CD8-positive, alpha-beta memory T cell (primary cell): ENCODE data around the gene CLOCK. TPM values are rescaled to one million over a fixed set of nuclear protein-coding genes. Genes with fewer than 3 reads are reported as not detected.

Experiments
- CTCF ChIA-PET: fragments of 350-600 bp; sonication (Branson Sonifier 250); formaldehyde crosslinking; loops from one replicate; lab custom pipeline; 2021; ENCODE audit warnings: antibody characterized with exemption; lab: Charles Lee
- POLR2A ChIA-PET: fragments of 350-600 bp; sonication (Branson Sonifier 250); formaldehyde crosslinking; loops from one replicate; lab custom pipeline; 2021; ENCODE audit warnings: antibody characterized with exemption; lab: Charles Lee
- DNase-seq, 5 donors: peaks; one replicate each; pipeline versions ENCODE4 v3.0.0 to v3.0.0-alpha.2; 2020 to 2022; ENCODE audit warnings: mixed read lengths in 1 of 5
- H3K27ac ChIP-seq: one replicate; pipeline ENCODE4 v1.7.0; 2013; ENCODE audit warnings: low read depth, mild to moderate bottlenecking, low read length, moderate library complexity
- H3K27me3 ChIP-seq: 2 replicates; pipeline ENCODE4 v1.7.0; 2013; ENCODE audit warnings: low read length, mild to moderate bottlenecking; ENCODE audit not compliant: insufficient read depth, poor library complexity, severe bottlenecking
- H3K36me3 ChIP-seq: 2 replicates; pipeline ENCODE4 v1.7.0; 2013; ENCODE audit warnings: mild to moderate bottlenecking, low read length, moderate library complexity; ENCODE audit not compliant: insufficient read depth
- H3K4me1 ChIP-seq: 2 replicates; pipeline ENCODE4 v1.7.0; 2013; ENCODE audit warnings: mild to moderate bottlenecking, low read length, moderate library complexity; ENCODE audit not compliant: insufficient read depth
- H3K4me3 ChIP-seq: 2 replicates; pipeline ENCODE4 v1.7.0; 2013; ENCODE audit warnings: mild to moderate bottlenecking, low read length
- H3K9me3 ChIP-seq: 2 replicates; pipeline ENCODE4 v1.7.0; 2013; ENCODE audit warnings: mild to moderate bottlenecking, low read length
- H3K27ac Mint-ChIP-seq, 8 donors: one replicate each; pipeline ENCODE4 v1.8.0; 2020 to 2021; ENCODE audit warnings: mixed read lengths in 8 of 8, mild to moderate bottlenecking in 6 of 8, inconsistent platforms in 3 of 8, moderate library complexity in 3 of 8
- H3K27me3 Mint-ChIP-seq, 2 donors: one replicate each; pipeline ENCODE4 v1.8.0; 2020 to 2021; ENCODE audit warnings: mixed read lengths in 2 of 2, mild to moderate bottlenecking in 1 of 2, moderate library complexity in 1 of 2
- H3K36me3 Mint-ChIP-seq, 3 donors: one replicate each; pipeline ENCODE4 v1.8.0; 2020 to 2021; ENCODE audit warnings: mixed read lengths in 3 of 3, inconsistent platforms in 1 of 3, mild to moderate bottlenecking in 1 of 3
- H3K4me1 Mint-ChIP-seq, 3 donors: one replicate each; pipeline ENCODE4 v1.8.0; 2020 to 2021; ENCODE audit warnings: mixed read lengths in 3 of 3, inconsistent platforms in 1 of 3, mild to moderate bottlenecking in 1 of 3
- H3K4me3 Mint-ChIP-seq, 7 donors: one replicate each; pipeline ENCODE4 v1.8.0; 2020 to 2021; ENCODE audit warnings: mixed read lengths in 7 of 7, mild to moderate bottlenecking in 6 of 7, moderate library complexity in 4 of 7, inconsistent platforms in 2 of 7
- H3K9me3 Mint-ChIP-seq, 5 donors: one replicate each; pipeline ENCODE4 v1.8.0; 2020 to 2022; ENCODE audit warnings: mixed read lengths in 5 of 5, mild to moderate bottlenecking in 3 of 5, moderate library complexity in 2 of 5, inconsistent platforms in 1 of 5
- polyA plus RNA-seq: library from polyadenylated mRNA; unstranded; fragments of 300-500 nt; fragmentation: Illumina TruSeq; gene quantifications from one replicate; pipeline ENCODE4 v1.2.3, GENCODE V29; 2021
- total RNA-seq, 2 experiments: library from RNA; stranded (reverse); gene quantifications; one replicate each; pipeline ENCODE4 v1.2.3, GENCODE V29; 2021

The CLOCK gene
- total and polyA plus RNA-seq, 3 experiments from 2014 or later: 4.5 to 16.4 (median 13.3) TPM

- peaks cover 11% of the 10 kb centered on the region for H3K4me1 ChIP-seq
- Mint-ChIP-seq H3K9me3 (no peaks in the 10 kb centered on the region), H3K36me3 (peaks cover 0 to 6% (median 0%) of the 10 kb centered on the region in 3 donors), H3K27me3 (peaks cover 2 to 8% of the 10 kb centered on the region in 2 donors), H3K4me1 (peaks cover 18 to 38% (median 27%) of the 10 kb centered on the region in 3 donors), H3K4me3 (peak overlapping the region in 1 of 7 donors; percentile 90), H3K27ac (peak overlapping the region in 2 of 8 donors; percentile 33 to 92)
- ChIA-PET CTCF (interaction anchor here (1.4 to 2.2 kb wide), 3 partner anchors 154 to 238 kb away, joined by 3 to 12 read pairs (median 6); partner anchors contain the start of genes SRD5A3 and TMEM165), POLR2A (no interaction called here)
- H3K9me3 ChIP-seq: no peaks in the 10 kb centered on the region
- no peak for DNase-seq
- H3K27me3 ChIP-seq: no peaks in the 10 kb centered on the region
- H3K27ac ChIP-seq: no peak overlapping the region
- no peak overlapping the region for H3K4me3 ChIP-seq
- no peaks in the 10 kb centered on the region for H3K36me3 ChIP-seq
These were observed 3.2 kb upstream of the CLOCK start for GRCh38 chr4:55549888-55550287.

- Mint-ChIP-seq H3K36me3 (peaks cover 0 to 6% (median 0%) of the 10 kb centered on the region in 3 donors), H3K4me1 (peaks cover 25 to 45% (median 41%) of the 10 kb centered on the region in 3 donors), H3K27ac (peak overlapping the region in 6 of 8 donors; percentile 37 to 92 (median 86)), H3K27me3 (peaks cover 0 to 6% of the 10 kb centered on the region in 2 donors), H3K9me3 (no peaks in the 10 kb centered on the region), H3K4me3 (peak overlapping the region; percentile 90 to 98 (median 94))
- no peaks in the 10 kb centered on the region for H3K27me3 ChIP-seq
- POLR2A ChIA-PET: no interaction called here
- no peaks in the 10 kb centered on the region for H3K9me3 ChIP-seq
- H3K4me1 ChIP-seq: peaks cover 6% of the 10 kb centered on the region
- no peaks in the 10 kb centered on the region for H3K36me3 ChIP-seq
- CTCF ChIA-PET: no interaction called here
- H3K27ac ChIP-seq: no peak overlapping the region
- no peak for DNase-seq
- no peak overlapping the region for H3K4me3 ChIP-seq
These were observed 1.2 kb upstream of the CLOCK start for GRCh38 chr4:55547918-55548317.

GRCh38 chr4:55547466-55547770 is 709 bp upstream of the CLOCK start:
- H3K36me3 Mint-ChIP-seq: peaks cover 0 to 6% (median 0%) of the 10 kb centered on the region in 3 donors
- Histone ChIP-seq H3K36me3 (no peaks in the 10 kb centered on the region), H3K4me3 (peak overlapping the region; percentile 71), H3K27me3 (no peaks in the 10 kb centered on the region), H3K9me3 (no peaks in the 10 kb centered on the region), H3K4me1 (peaks cover 6% of the 10 kb centered on the region), H3K27ac (peak overlapping the region; percentile 74)
- H3K4me1 Mint-ChIP-seq: peaks cover 27 to 46% (median 42%) of the 10 kb centered on the region in 3 donors
- peak overlapping the region; percentile 90 to 98 (median 94) for H3K4me3 Mint-ChIP-seq
- H3K27ac Mint-ChIP-seq: peak overlapping the region; percentile 85 to 96 (median 92)
- ChIA-PET POLR2A (interaction anchor here (3.1 kb wide), 1 partner anchor 202 kb away, joined by 10 read pairs; the partner anchor contains the start of gene SRD5A3), CTCF (interaction anchor here (0.7 to 2.6 kb wide), 2 partner anchors 152 to 202 kb away, joined by 4 to 12 read pairs; partner anchors contain the start of genes SRD5A3 and TMEM165)
- H3K27me3 Mint-ChIP-seq: peaks cover 0 to 6% of the 10 kb centered on the region in 2 donors
- H3K9me3 Mint-ChIP-seq: no peaks in the 10 kb centered on the region
- DNase-seq: no peak

GRCh38 chr4:55546506-55546755 is 278 bp downstream of the CLOCK start:
- Histone ChIP-seq H3K27ac (peak overlapping the region; percentile 74), H3K4me1 (peaks cover 6% of the 10 kb centered on the region), H3K4me3 (peak overlapping the region; percentile 71), H3K9me3 (no peaks in the 10 kb centered on the region), H3K36me3 (no peaks in the 10 kb centered on the region), H3K27me3 (no peaks in the 10 kb centered on the region)
- Mint-ChIP-seq H3K27me3 (peaks cover 0 to 3% of the 10 kb centered on the region in 2 donors), H3K36me3 (peaks cover 0 to 6% (median 0%) of the 10 kb centered on the region in 3 donors), H3K4me1 (peaks cover 29 to 55% (median 47%) of the 10 kb centered on the region in 3 donors), H3K4me3 (peak overlapping the region; percentile 90 to 98 (median 94)), H3K27ac (peak overlapping the region in 3 of 8 donors; percentile 15 to 96 (median 92)), H3K9me3 (no peaks in the 10 kb centered on the region)
- ChIA-PET CTCF (interaction anchor here (0.8 to 2.6 kb wide), 7 partner anchors 101 to 450 kb away, joined by 3 to 12 read pairs (median 3); partner anchors contain the start of genes SRD5A3 and TMEM165), POLR2A (interaction anchor here (0.6 to 3.1 kb wide), 9 partner anchors 8 to 1428 kb away, joined by 3 to 21 read pairs (median 5); partner anchors contain the start of genes REST, SRD5A3 and TMEM165)
- DNase-seq: peak in 1 of 5 donors; percentile 59

- H3K27me3 ChIP-seq: no peaks in the 10 kb centered on the region
- DNase-seq: peak; percentile 58 to 75 (median 72)
- CTCF ChIA-PET: interaction anchor here (0.8 to 2.6 kb wide), 9 partner anchors 8 to 451 kb away, joined by 3 to 12 read pairs (median 3); partner anchors contain the start of genes SRD5A3 and TMEM165
- peaks cover 0 to 6% (median 0%) of the 10 kb centered on the region in 3 donors for H3K36me3 Mint-ChIP-seq
- peaks cover 0 to 3% of the 10 kb centered on the region in 2 donors for H3K27me3 Mint-ChIP-seq
- H3K27ac ChIP-seq: peak overlapping the region; percentile 81
- H3K9me3 Mint-ChIP-seq: no peaks in the 10 kb centered on the region
- peaks cover 31 to 58% (median 51%) of the 10 kb centered on the region in 3 donors for H3K4me1 Mint-ChIP-seq
- H3K4me3 ChIP-seq: peak overlapping the region; percentile 58
- no peaks in the 10 kb centered on the region for H3K9me3 ChIP-seq
- H3K27ac Mint-ChIP-seq: peak overlapping the region; percentile 87 to 99 (median 94)
- no peaks in the 10 kb centered on the region for H3K36me3 ChIP-seq
- POLR2A ChIA-PET: interaction anchor here (0.6 to 3.1 kb wide), 10 partner anchors 8 to 1432 kb away, joined by 3 to 21 read pairs (median 4); partner anchors contain the start of genes NOA1, REST, SRD5A3 and TMEM165
- H3K4me3 Mint-ChIP-seq: peak overlapping the region; percentile 90 to 98 (median 95)
- H3K4me1 ChIP-seq: peaks cover 6% of the 10 kb centered on the region
These were observed 836 bp downstream of the CLOCK start for GRCh38 chr4:55545641-55546505.

- Mint-ChIP-seq H3K36me3 (peaks cover 0 to 6% (median 0%) of the 10 kb centered on the region in 3 donors), H3K4me1 (peaks cover 33 to 58% (median 50%) of the 10 kb centered on the region in 3 donors), H3K4me3 (peak overlapping the region; percentile 90 to 98 (median 95)), H3K27me3 (peaks cover 0 to 3% of the 10 kb centered on the region in 2 donors), H3K27ac (peak overlapping the region; percentile 87 to 99 (median 94)), H3K9me3 (no peaks in the 10 kb centered on the region)
- Histone ChIP-seq H3K36me3 (no peaks in the 10 kb centered on the region), H3K27ac (peak overlapping the region; percentile 81), H3K9me3 (no peaks in the 10 kb centered on the region), H3K4me1 (peaks cover 6% of the 10 kb centered on the region), H3K27me3 (no peaks in the 10 kb centered on the region), H3K4me3 (peak overlapping the region; percentile 58)
- ChIA-PET POLR2A (interaction anchor here (1.4 to 3.1 kb wide), 4 partner anchors 9 to 1363 kb away, joined by 5 to 21 read pairs (median 8); partner anchors contain the start of genes REST, SRD5A3 and TMEM165), CTCF (interaction anchor here (1.1 to 2.6 kb wide), 5 partner anchors 9 to 199 kb away, joined by 3 to 12 read pairs (median 7); partner anchors contain the start of genes SRD5A3 and TMEM165)
- no peak for DNase-seq
These were observed 1.6 kb downstream of the CLOCK start for GRCh38 chr4:55545151-55545550.

GRCh38 chr4:55543858-55544257 is 2.9 kb downstream of the CLOCK start:
- peaks cover 0 to 6% (median 0%) of the 10 kb centered on the region in 3 donors for H3K36me3 Mint-ChIP-seq
- H3K4me3 ChIP-seq: no peak overlapping the region
- no peaks in the 10 kb centered on the region for H3K9me3 Mint-ChIP-seq
- H3K4me1 ChIP-seq: peaks cover 14% of the 10 kb centered on the region
- ChIA-PET POLR2A (no interaction called here), CTCF (no interaction called here)
- peak overlapping the region in 1 of 7 donors; percentile 90 for H3K4me3 Mint-ChIP-seq
- no peaks in the 10 kb centered on the region for H3K36me3 ChIP-seq
- H3K27ac ChIP-seq: no peak overlapping the region
- H3K27me3 ChIP-seq: no peaks in the 10 kb centered on the region
- peak overlapping the region in 6 of 8 donors; percentile 7 to 92 (median 35) for H3K27ac Mint-ChIP-seq
- H3K27me3 Mint-ChIP-seq: peaks cover 0 to 3% of the 10 kb centered on the region in 2 donors
- no peak for DNase-seq
- H3K4me1 Mint-ChIP-seq: peaks cover 37 to 68% (median 55%) of the 10 kb centered on the region in 3 donors
- H3K9me3 ChIP-seq: no peaks in the 10 kb centered on the region
